HL-60 (cell line): ENCODE data around the gene HPSE2.

Experiments
- GABPA ChIP-seq: IDR thresholded peaks from 2 replicates; pipeline ENCODE4 v1.6.1; 2012; ENCODE audit warnings: low read depth
- POLR2AphosphoS5 ChIP-seq: IDR thresholded peaks from 2 replicates; pipeline ENCODE4 v1.6.1; 2012; ENCODE audit warnings: low read depth
- TF ChIP-seq, protein P1 (sequence below): IDR thresholded peaks from one replicate; pipeline ENCODE4 v1.5.1; 2011; ENCODE audit warnings: low read length, control low read depth, inconsistent platforms; ENCODE audit not compliant: insufficient read depth
- TF ChIP-seq, protein P2 (sequence below): IDR thresholded peaks from 2 replicates; pipeline ENCODE4 v1.6.1; 2012; ENCODE audit warnings: low read depth; ENCODE audit not compliant: insufficient replicate concordance

DNA sequence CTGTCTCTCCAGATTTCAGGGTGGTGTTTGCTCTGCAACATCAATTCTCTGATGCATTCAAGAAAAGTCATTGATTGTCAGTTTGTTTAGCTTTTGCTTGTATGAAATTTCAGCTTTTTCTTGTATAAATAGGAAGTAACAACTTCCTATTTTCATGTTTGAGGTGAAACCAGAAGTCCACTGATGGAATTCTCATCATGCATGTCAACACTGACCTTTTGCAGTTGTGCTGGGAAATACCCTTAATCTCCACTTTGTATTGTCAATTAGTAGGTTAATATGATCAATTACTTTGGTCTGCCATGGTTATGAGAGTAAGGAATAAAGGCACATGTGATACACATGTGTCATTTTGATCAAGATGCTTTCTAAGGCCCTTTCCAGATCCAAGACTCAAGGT lies 580.2 kb downstream of the HPSE2 start:
- TF ChIP-seq, protein P1, sequence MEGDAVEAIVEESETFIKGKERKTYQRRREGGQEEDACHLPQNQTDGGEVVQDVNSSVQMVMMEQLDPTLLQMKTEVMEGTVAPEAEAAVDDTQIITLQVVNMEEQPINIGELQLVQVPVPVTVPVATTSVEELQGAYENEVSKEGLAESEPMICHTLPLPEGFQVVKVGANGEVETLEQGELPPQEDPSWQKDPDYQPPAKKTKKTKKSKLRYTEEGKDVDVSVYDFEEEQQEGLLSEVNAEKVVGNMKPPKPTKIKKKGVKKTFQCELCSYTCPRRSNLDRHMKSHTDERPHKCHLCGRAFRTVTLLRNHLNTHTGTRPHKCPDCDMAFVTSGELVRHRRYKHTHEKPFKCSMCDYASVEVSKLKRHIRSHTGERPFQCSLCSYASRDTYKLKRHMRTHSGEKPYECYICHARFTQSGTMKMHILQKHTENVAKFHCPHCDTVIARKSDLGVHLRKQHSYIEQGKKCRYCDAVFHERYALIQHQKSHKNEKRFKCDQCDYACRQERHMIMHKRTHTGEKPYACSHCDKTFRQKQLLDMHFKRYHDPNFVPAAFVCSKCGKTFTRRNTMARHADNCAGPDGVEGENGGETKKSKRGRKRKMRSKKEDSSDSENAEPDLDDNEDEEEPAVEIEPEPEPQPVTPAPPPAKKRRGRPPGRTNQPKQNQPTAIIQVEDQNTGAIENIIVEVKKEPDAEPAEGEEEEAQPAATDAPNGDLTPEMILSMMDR = no peak
- TF ChIP-seq, protein P2, sequence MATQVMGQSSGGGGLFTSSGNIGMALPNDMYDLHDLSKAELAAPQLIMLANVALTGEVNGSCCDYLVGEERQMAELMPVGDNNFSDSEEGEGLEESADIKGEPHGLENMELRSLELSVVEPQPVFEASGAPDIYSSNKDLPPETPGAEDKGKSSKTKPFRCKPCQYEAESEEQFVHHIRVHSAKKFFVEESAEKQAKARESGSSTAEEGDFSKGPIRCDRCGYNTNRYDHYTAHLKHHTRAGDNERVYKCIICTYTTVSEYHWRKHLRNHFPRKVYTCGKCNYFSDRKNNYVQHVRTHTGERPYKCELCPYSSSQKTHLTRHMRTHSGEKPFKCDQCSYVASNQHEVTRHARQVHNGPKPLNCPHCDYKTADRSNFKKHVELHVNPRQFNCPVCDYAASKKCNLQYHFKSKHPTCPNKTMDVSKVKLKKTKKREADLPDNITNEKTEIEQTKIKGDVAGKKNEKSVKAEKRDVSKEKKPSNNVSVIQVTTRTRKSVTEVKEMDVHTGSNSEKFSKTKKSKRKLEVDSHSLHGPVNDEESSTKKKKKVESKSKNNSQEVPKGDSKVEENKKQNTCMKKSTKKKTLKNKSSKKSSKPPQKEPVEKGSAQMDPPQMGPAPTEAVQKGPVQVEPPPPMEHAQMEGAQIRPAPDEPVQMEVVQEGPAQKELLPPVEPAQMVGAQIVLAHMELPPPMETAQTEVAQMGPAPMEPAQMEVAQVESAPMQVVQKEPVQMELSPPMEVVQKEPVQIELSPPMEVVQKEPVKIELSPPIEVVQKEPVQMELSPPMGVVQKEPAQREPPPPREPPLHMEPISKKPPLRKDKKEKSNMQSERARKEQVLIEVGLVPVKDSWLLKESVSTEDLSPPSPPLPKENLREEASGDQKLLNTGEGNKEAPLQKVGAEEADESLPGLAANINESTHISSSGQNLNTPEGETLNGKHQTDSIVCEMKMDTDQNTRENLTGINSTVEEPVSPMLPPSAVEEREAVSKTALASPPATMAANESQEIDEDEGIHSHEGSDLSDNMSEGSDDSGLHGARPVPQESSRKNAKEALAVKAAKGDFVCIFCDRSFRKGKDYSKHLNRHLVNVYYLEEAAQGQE = no peak
- no peak for TF ChIP-seq POLR2AphosphoS5
- no peak for TF ChIP-seq GABPA
